GM21526 (cell line): ENCODE measurements around the gene ISYNA1.
A peak's percentile ranks its signal among the peaks of the same experiment; 100 is the strongest.

Source experiments
- ATAC-seq: cut with Tn5 transposase; IDR thresholded peaks from one replicate; pipeline ENCODE4 v1.9.1; 2021; ENCODE audit warnings: moderate library complexity; ENCODE audit not compliant: unreplicated experiment, low FRiP score

ISYNA1 gene

GRCh38 chr19:18397242-18398202, 40.4 kb downstream of the ISYNA1 start, which contains the start of gene LRRC25:
TSS of gene LRRC25 (minus strand) at chr19:18397622. CDS start at chr19:18396963, 659 bp downstream.
- no peak for ATAC-seq

GRCh38 chr19:18396471-18397241, 41.3 kb downstream of the ISYNA1 start:
- ATAC-seq = no peak

GRCh38 chr19:18393836-18394235, 44.1 kb downstream of the ISYNA1 start:
- ATAC-seq = no peak

GRCh38 chr19:18392926-18393325, 45.0 kb downstream of the ISYNA1 start:
- no peak for ATAC-seq

- ATAC-seq = no peak
These were observed 45.5 kb downstream of the ISYNA1 start for GRCh38 chr19:18392417-18392816.

GRCh38 chr19:18391509-18392075, 46.3 kb downstream of the ISYNA1 start:
- ATAC-seq = no peak

GRCh38 chr19:18390065-18390907, 47.6 kb downstream of the ISYNA1 start:
- ATAC-seq = no peak

GRCh38 chr19:18389726-18390064, 48.2 kb downstream of the ISYNA1 start:
- ATAC-seq = no peak

GRCh38 chr19:18388960-18389725, 48.8 kb downstream of the ISYNA1 start:
- no peak for ATAC-seq

GRCh38 chr19:18388100-18388959, 49.6 kb downstream of the ISYNA1 start:
- ATAC-seq = peak; percentile 58

- ATAC-seq = no peak
These were observed 51.2 kb downstream of the ISYNA1 start for GRCh38 chr19:18386543-18387271.

GRCh38 chr19:18385675-18386542, 52.0 kb downstream of the ISYNA1 start, which contains the start of gene GDF15:
TSS of gene GDF15 (plus strand) at chr19:18386158. CDS start at chr19:18386190, 32 bp downstream.
- no peak for ATAC-seq

GRCh38 chr19:18385359-18385674, 52.6 kb downstream of the ISYNA1 start:
- ATAC-seq = no peak

GRCh38 chr19:18384775-18385174, 53.2 kb downstream of the ISYNA1 start:
- no peak for ATAC-seq
